Effector CD8-positive, alpha-beta T cell (primary cell): ENCODE results near the gene PDS5B.
"Not testable (repeated sequence)": the region's sequence is repeated elsewhere in the genome, so short reads cannot be mapped to it uniquely, and the experiment has no call there.

ENCODE experiments used
- DNase-seq: peaks from one replicate; lab custom pipeline; 2025; lab: John Stamatoyannopoulos, UW
- total RNA-seq, 4 experiments: gene quantifications; one replicate each; lab custom pipeline; 2026; lab: John Stamatoyannopoulos, UW

PDS5B gene
- 55.8 to 75.5 (median 68.4) reads per million in 4 experiments for total RNA-seq

GRCh38 chr13:32586080-32586900 lies at the start of gene PDS5B:
PDS5B (plus strand) TSS chr13:32586452; CDS start chr13:32648773, 62,321 bp downstream.
- DNase-seq = peak; percentile 92

- DNase-seq = no peak
Measured at GRCh38 chr13:32537580-32538142, 48.6 kb upstream of the PDS5B start.

- DNase-seq = peak; percentile 64
Measured at GRCh38 chr13:32538143-32538620, 48.1 kb upstream of the PDS5B start.

GRCh38 chr13:32538621-32539246 lies 47.5 kb upstream of the PDS5B start, which contains the start of gene N4BP2L2:
N4BP2L2 (minus strand) TSS chr13:32538795; CDS start chr13:32537027, 1,768 bp downstream.
- DNase-seq = peak; percentile 80

GRCh38 chr13:32542221-32542620 lies 44.0 kb upstream of the PDS5B start:
- no peak for DNase-seq

- no peak for DNase-seq
Measured at GRCh38 chr13:32545083-32545482, 41.2 kb upstream of the PDS5B start.

GRCh38 chr13:32548837-32549236 lies 37.4 kb upstream of the PDS5B start:
- no peak for DNase-seq

GRCh38 chr13:32549788-32550187 lies 36.5 kb upstream of the PDS5B start:
- no peak for DNase-seq

GRCh38 chr13:32553720-32554119 lies 32.5 kb upstream of the PDS5B start:
- no peak for DNase-seq

GRCh38 chr13:32555613-32556012 lies 30.6 kb upstream of the PDS5B start:
- no peak for DNase-seq

- DNase-seq = not testable (repeated sequence)
Measured at GRCh38 chr13:32560842-32561241, 25.4 kb upstream of the PDS5B start.

- DNase-seq = not testable (repeated sequence)
Measured at GRCh38 chr13:32575687-32576086, 10.6 kb upstream of the PDS5B start.

- no peak for DNase-seq
Measured at GRCh38 chr13:32577032-32577431, 9.2 kb upstream of the PDS5B start.

GRCh38 chr13:32581177-32581786 lies 5.0 kb upstream of the PDS5B start:
- no peak for DNase-seq

- DNase-seq = no peak
Measured at GRCh38 chr13:32582281-32582680, 4.0 kb upstream of the PDS5B start.

- DNase-seq = no peak
Measured at GRCh38 chr13:32582991-32583390, 3.3 kb upstream of the PDS5B start.

- DNase-seq = peak; percentile 1
Measured at GRCh38 chr13:32585550-32586079, 637 bp upstream of the PDS5B start.

- DNase-seq = peak; percentile 27
Measured at GRCh38 chr13:32587011-32587810, 959 bp downstream of the PDS5B start.

- no peak for DNase-seq
Measured at GRCh38 chr13:32587811-32588170, 1.5 kb downstream of the PDS5B start.

- DNase-seq = no peak
Measured at GRCh38 chr13:32588736-32589135, 2.5 kb downstream of the PDS5B start.

GRCh38 chr13:32589471-32589870 lies 3.2 kb downstream of the PDS5B start:
- DNase-seq = no peak
